Adrenal gland (tissue), 12 donors: ENCODE data around the gene TBC1D30. TPM values are rescaled to one million over a fixed set of nuclear protein-coding genes. Genes with fewer than 3 reads are reported as not detected.

ENCODE experiments used
- DNase-seq, 7 donors: peaks; one replicate each; pipeline ENCODE4 v3.0.0-alpha.2; 2019 to 2020
- H3K27ac ChIP-seq, 5 donors: fragments of 200-600 bp; sonication (generic) in 4 of 5; 1 replicate in 3 of 5; 2 replicates in 2 of 5; pipeline versions ENCODE4 v1.5.1 to v1.8.0; 2016 to 2020; ENCODE audit warnings: mild to moderate bottlenecking in 1 of 5
- H3K27me3 ChIP-seq: fragments of 200-600 bp; 2 replicates; pipeline ENCODE4 v1.8.0; 2021
- H3K36me3 ChIP-seq, 2 donors: fragments of 200-600 bp; replicated peaks in 1 of 2; 1 replicate in 1 of 2; 2 replicates in 1 of 2; pipeline versions ENCODE4 v1.5.1 to v1.8.0; 2018 to 2022
- H3K4me1 ChIP-seq, 2 donors: fragments of 200-600 bp; replicated peaks in 1 of 2; 1 replicate in 1 of 2; 2 replicates in 1 of 2; pipeline versions ENCODE4 v1.5.1 to v1.8.0; 2018 to 2021
- H3K4me3 ChIP-seq, 4 donors: fragments of 200-600 bp; sonication (generic) in 3 of 4; one replicate each; pipeline ENCODE4 v1.5.1; 2016 to 2018
- H3K9me3 ChIP-seq, 3 donors: fragments of 200-600 bp; sonication (generic) in 1 of 3; replicated peaks in 1 of 3; 1 replicate in 2 of 3; 2 replicates in 1 of 3; pipeline versions ENCODE4 v1.5.1 to v1.8.0; 2016 to 2021
- POLR2A ChIP-seq, 2 donors: fragments of 450-650 bp; IDR thresholded peaks; one replicate each; pipeline ENCODE4 v1.6.1; 2017; ENCODE audit warnings: antibody characterized with exemption in 2 of 2, mild to moderate bottlenecking in 2 of 2, moderate library complexity in 1 of 2
- WGBS, 4 donors: extraction: QIAGEN DNeasy Blood & Tissue Kit in 2 of 4; methylation state at CpG; one replicate each; pipeline versions ENCODE4 v1.1.5 to v1.1.7; 2013 to 2017; 5-methylcytosine and 5-hydroxymethylcytosine counted together
- intact Hi-C, 2 donors: fragments of 100-400 bp; cut with DNase I; formaldehyde crosslinking; loops; one replicate each; pipeline versions ENCODE4 v1.14.1 to v1.15.0; 2022 to 2023
- polyA plus RNA-seq, 3 donors: library from polyadenylated mRNA; stranded (reverse); fragments of 200-250 nt in 2 of 3; fragments of 350-450 nt in 1 of 3; fragmentation: Illumina TruSeq in 1 of 3; extraction: RNeasy Lipid Tissue Mini Kit (QIAGEN cat#74804) in 1 of 3; gene quantifications; one replicate each; pipeline ENCODE4 v1.2.3, GENCODE V29; 2013 to 2014
- total RNA-seq, 9 donors: library from RNA; depleted of rRNA in 4 of 9; stranded (reverse); fragments of >200 nt in 4 of 9; fragments of 120-200 nt in 1 of 9; fragmentation: NEBNext Ultra II Directional in 1 of 9; extraction: Animal tissue kit (Norgen Biotek cat#: 25700) in 1 of 9; gene quantifications; one replicate each; pipeline versions ENCODE4 v1.1.0 to v1.2.4, GENCODE V29; 2013 to 2023
- TF ChIP-seq, protein P1 (sequence below), 6 experiments: fragments of 450-650 bp in 4 of 6; fragments of 200-600 bp in 2 of 6; sonication (generic) in 1 of 6; IDR thresholded peaks; 1 replicate in 5 of 6; 2 replicates in 1 of 6; pipeline versions ENCODE4 v1.5.1 to v1.8.0; 2016 to 2021; ENCODE audit warnings: antibody characterized with exemption in 6 of 6, mild to moderate bottlenecking in 2 of 6, moderate library complexity in 1 of 6
- donor health status: healthy with polysubstance abuse.
- donor health status: Bipolar disorder and iron deficiency.
- donor health status: DM: yes; HTN: yes; CAD: no.
- donor health status: DM: no; HTN: no; CAD: no.
- donor health status: DM: no; HTN: no; CAD: no.
- donor health status: DM: yes; HTN: yes; CAD: no.

TBC1D30 gene
- total and polyA plus RNA-seq, 12 donors: 1.2 to 13.3 (median 3.9) TPM

GRCh38 chr12:64891629-64892028 is 67.2 kb downstream of the TBC1D30 start:
- intact Hi-C loops: loop anchor here (5.0 to 10.0 kb wide), 3 partner anchors 216 to 343 kb away; partner anchors contain the start of gene WIF1 (in 1 of the 2)
- H3K4me1 ChIP-seq: no peaks in the 10 kb centered on the region
- H3K9me3 ChIP-seq: no peaks in the 10 kb centered on the region
- no peaks in the 10 kb centered on the region for H3K27me3 ChIP-seq
- no peak for TF ChIP-seq POLR2A (IDR thresholded peaks at IDR 0.05)
- TF ChIP-seq, protein P1, sequence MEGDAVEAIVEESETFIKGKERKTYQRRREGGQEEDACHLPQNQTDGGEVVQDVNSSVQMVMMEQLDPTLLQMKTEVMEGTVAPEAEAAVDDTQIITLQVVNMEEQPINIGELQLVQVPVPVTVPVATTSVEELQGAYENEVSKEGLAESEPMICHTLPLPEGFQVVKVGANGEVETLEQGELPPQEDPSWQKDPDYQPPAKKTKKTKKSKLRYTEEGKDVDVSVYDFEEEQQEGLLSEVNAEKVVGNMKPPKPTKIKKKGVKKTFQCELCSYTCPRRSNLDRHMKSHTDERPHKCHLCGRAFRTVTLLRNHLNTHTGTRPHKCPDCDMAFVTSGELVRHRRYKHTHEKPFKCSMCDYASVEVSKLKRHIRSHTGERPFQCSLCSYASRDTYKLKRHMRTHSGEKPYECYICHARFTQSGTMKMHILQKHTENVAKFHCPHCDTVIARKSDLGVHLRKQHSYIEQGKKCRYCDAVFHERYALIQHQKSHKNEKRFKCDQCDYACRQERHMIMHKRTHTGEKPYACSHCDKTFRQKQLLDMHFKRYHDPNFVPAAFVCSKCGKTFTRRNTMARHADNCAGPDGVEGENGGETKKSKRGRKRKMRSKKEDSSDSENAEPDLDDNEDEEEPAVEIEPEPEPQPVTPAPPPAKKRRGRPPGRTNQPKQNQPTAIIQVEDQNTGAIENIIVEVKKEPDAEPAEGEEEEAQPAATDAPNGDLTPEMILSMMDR (IDR thresholded peaks at IDR 0.05): no peak
- no peaks in the 10 kb centered on the region for H3K36me3 ChIP-seq
- no peak for DNase-seq
- H3K27ac ChIP-seq: no peak overlapping the region
- WGBS, 4 donors: 78 to 100% (median 84%) methylated on average over 1 of the region's 1 CpG
- H3K4me3 ChIP-seq: no peak overlapping the region

- no peak for DNase-seq
- 86 to 97% (median 92%) methylated on average over 4 of the region's 4 CpGs for WGBS, 4 donors
- intact Hi-C loops: loop anchor here (5.0 to 10.0 kb wide), 3 partner anchors 215 to 342 kb away; partner anchors contain the start of gene WIF1 (in 1 of the 2)
- no peaks in the 10 kb centered on the region for H3K36me3 ChIP-seq
- no peak for TF ChIP-seq POLR2A (IDR thresholded peaks at IDR 0.05)
- TF ChIP-seq, protein P1 (IDR thresholded peaks at IDR 0.05): no peak
- no peaks in the 10 kb centered on the region for H3K4me1 ChIP-seq
- H3K27ac ChIP-seq: no peak overlapping the region
- no peaks in the 10 kb centered on the region for H3K27me3 ChIP-seq
- H3K9me3 ChIP-seq: no peaks in the 10 kb centered on the region
- H3K4me3 ChIP-seq: no peak overlapping the region
These were observed 68.1 kb downstream of the TBC1D30 start for GRCh38 chr12:64892561-64892960.

GRCh38 chr12:64893961-64894360 is 69.5 kb downstream of the TBC1D30 start:
- Histone ChIP-seq H3K27me3 (no peaks in the 10 kb centered on the region), H3K36me3 (no peaks in the 10 kb centered on the region), H3K27ac (no peak overlapping the region), H3K4me3 (no peak overlapping the region), H3K9me3 (no peaks in the 10 kb centered on the region), H3K4me1 (no peaks in the 10 kb centered on the region)
- TF ChIP-seq POLR2A (IDR thresholded peaks at IDR 0.05): no peak
- TF ChIP-seq, protein P1 (IDR thresholded peaks at IDR 0.05): no peak
- 73 to 80% (median 77%) methylated on average over 4 of the region's 4 CpGs for WGBS, 4 donors
- DNase-seq: no peak
- intact Hi-C loops: loop anchor here (5.0 to 10.0 kb wide), 3 partner anchors 213 to 341 kb away; partner anchors contain the start of gene WIF1 (in 1 of the 2)

- H3K27ac ChIP-seq: no peak overlapping the region
- intact Hi-C loops: loop anchor here (5.0 to 10.0 kb wide), 3 partner anchors 212 to 340 kb away; partner anchors contain the start of gene WIF1 (in 1 of the 2)
These were observed 70.5 kb downstream of the TBC1D30 start for GRCh38 chr12:64894827-64895475.

More at GRCh38 chr12:64894827-64895475, 70.5 kb downstream of the TBC1D30 start:
- TF ChIP-seq POLR2A (IDR thresholded peaks at IDR 0.05): no peak
- TF ChIP-seq, protein P1 (IDR thresholded peaks at IDR 0.05): no peak
- Histone ChIP-seq H3K27me3 (no peaks in the 10 kb centered on the region), H3K36me3 (no peaks in the 10 kb centered on the region), H3K4me1 (no peaks in the 10 kb centered on the region), H3K9me3 (no peaks in the 10 kb centered on the region), H3K4me3 (no peak overlapping the region)
- no peak for DNase-seq
- WGBS, 4 donors: 62 to 78% (median 71%) methylated on average over 2 of the region's 2 CpGs
